Measurements from ENCODE around the gene KCNT1. TPM values are rescaled to one million over a fixed set of nuclear protein-coding genes. Genes with fewer than 3 reads are reported as not detected.

Gene KCNT1
- total RNA-seq = under 1 TPM; 0.05 to 0.28 (median 0.09) TPM
- 1 to 10 TPM in 1 of 2 donors, under 1 TPM in 1; 0.46 to 1.1 TPM for polyA plus RNA-seq

DNA sequence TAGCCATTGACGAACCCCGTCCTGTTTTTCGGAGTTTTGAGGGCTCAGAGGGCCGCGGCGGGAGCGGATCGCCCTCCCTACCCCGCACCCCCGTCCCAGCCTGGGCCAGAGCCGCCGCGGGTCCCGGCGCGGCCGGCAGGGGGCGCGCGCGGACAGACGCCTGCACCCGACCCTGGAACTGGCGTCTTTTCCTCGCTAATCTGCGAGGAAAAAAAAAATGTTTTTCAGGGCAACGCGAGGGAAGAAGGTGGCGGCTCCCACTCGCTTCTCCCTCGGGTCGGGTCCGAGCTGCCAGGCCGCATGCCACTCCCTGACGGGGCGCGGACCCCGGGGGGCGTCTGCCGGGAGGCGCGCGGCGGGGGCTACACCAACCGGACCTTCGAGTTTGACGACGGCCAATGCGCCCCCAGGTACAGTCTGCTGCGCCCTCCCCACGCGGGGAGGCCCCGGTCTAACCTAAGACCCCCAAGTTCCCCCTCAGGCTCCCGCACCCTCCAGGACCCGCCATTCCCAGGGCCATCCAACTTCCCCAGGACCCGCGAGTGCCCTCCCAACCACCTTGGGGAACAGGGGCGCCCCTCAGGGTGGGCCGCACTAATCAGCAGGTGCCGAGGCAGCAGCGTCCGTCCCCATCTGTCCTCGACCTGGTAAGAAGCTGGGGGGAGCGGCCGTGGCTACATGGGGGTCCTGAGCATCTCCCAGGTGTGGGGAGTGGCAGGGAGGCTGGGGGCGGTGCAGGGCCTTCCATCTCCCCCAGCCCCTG, at the start of gene KCNT1:
TSS of gene KCNT1 (plus strand) at position 227 of the 763 bp plus-strand sequence. CDS start at position 301, 74 bp downstream.
- peak in 4 of 6 donors; percentile 18 to 89 (median 59) for DNase-seq

DNA sequence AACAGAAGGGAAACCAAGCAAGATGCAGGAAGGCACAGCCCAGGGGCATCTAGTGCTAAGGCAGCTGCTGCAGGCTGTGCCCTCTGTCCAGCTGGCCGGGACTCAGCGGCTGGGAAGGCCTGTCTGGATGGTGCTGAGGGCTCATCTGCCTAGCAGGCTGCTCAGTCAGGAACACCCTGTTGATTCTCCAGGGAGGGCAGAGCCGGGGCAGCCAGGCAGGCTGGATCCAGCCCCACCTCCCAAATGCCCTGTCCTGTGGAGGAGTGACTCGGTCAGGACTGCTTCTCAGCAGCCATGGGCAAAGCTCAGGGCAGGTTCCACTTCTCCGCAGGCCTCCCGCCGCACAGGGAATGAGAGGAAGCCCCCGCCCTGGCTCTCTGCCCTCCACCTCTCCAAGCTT, 46.7 kb upstream of the KCNT1 start:
- H3K27ac ChIP-seq = no peak overlapping the region
- ATAC-seq (no peak), FAIRE-seq (no peak), DNase-seq (no peak)
- intact Hi-C loops (cut with DNase I) = no loop called here
- WGBS, 2 donors = 63 to 77% methylated on average over 6 to 8 of the region's 8 CpGs
- no peaks in the 10 kb centered on the region for H3K27me3 ChIP-seq
- H3K4me1 ChIP-seq = no peaks in the 10 kb centered on the region
- no peaks in the 10 kb centered on the region for H3K36me3 ChIP-seq
- H3K9me3 ChIP-seq = no peaks in the 10 kb centered on the region
- TF ChIP-seq, protein P1, sequence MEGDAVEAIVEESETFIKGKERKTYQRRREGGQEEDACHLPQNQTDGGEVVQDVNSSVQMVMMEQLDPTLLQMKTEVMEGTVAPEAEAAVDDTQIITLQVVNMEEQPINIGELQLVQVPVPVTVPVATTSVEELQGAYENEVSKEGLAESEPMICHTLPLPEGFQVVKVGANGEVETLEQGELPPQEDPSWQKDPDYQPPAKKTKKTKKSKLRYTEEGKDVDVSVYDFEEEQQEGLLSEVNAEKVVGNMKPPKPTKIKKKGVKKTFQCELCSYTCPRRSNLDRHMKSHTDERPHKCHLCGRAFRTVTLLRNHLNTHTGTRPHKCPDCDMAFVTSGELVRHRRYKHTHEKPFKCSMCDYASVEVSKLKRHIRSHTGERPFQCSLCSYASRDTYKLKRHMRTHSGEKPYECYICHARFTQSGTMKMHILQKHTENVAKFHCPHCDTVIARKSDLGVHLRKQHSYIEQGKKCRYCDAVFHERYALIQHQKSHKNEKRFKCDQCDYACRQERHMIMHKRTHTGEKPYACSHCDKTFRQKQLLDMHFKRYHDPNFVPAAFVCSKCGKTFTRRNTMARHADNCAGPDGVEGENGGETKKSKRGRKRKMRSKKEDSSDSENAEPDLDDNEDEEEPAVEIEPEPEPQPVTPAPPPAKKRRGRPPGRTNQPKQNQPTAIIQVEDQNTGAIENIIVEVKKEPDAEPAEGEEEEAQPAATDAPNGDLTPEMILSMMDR (IDR thresholded peaks at IDR 0.05) = no peak
- H3K4me3 ChIP-seq = no peak overlapping the region

More for the DNA sequence above, at the start of gene KCNT1:
- Histone ChIP-seq H3K36me3 (no peaks in the 10 kb centered on the region), H3K27me3 (peaks cover 0 to 5% (median 0%) of the 10 kb centered on the region in 4 donors), H3K27ac (no peak within 1 kb of the TSS), H3K9me3 (no peaks in the 10 kb centered on the region), H3K4me3 (peak within 1 kb of the TSS in 1 of 4 donors; percentile 18), H3K4me1 (no peaks in the 10 kb centered on the region)
- WGBS, 2 donors = 9 to 10% methylated on average over 64 to 66 of the region's 66 CpGs
- intact Hi-C loops (cut with DNase I) = no loop called here
- ATAC-seq (peak; percentile 69 to 84 (median 79)), FAIRE-seq (no peak)
- TF ChIP-seq, protein P1 (IDR thresholded peaks at IDR 0.05) = peak; percentile 84 to 94 (median 91)

DNA sequence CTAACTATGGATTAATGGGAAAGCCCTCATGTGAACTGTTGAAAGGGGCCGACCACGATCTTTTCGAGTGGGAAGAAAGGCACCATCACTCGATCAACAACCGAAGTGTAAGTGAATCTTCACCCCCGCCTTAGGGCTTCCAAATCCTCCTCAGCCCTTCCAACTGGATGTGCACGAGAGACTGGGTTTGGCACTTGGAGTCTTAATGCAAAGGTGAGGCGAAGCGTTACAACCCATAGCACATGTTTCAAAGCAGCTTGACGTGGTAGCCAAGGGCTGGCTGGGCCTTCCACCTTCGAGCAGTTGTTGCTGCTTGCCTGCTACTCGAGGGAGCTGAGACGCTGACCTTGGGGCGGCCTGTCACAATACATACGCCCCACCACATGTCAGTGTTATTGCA, 44.6 kb upstream of the KCNT1 start:
- WGBS, 2 donors = 64 to 74% methylated on average over 15 of the region's 15 CpGs
- no peak for FAIRE-seq
- no peak for ATAC-seq

DNA sequence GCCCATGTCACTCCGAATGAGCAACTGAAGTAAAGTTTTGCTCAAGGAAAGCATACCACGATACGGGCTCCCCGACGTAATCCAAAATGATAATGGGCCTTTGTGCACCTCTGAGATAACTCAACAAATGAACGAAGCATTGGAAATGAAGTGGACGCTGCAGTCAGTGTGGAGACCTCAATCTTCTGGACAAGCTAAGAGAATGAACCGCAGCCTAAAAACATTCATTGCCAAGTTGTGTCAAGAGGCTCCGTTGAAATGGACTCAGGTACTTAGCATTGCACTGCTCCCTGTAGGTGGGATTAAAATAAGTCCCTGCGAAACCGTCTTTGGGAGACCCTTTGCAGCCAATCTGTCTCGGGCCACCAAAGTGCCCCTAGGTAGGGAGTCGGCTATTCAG, 42.7 kb upstream of the KCNT1 start:
- H3K36me3 ChIP-seq = no peaks in the 10 kb centered on the region
- intact Hi-C loops (cut with DNase I) = no loop called here
- H3K27ac ChIP-seq = no peak overlapping the region
- H3K27me3 ChIP-seq = no peaks in the 10 kb centered on the region
- FAIRE-seq (no peak), ATAC-seq (no peak), DNase-seq (no peak)
- H3K4me1 ChIP-seq = no peaks in the 10 kb centered on the region
- no peaks in the 10 kb centered on the region for H3K9me3 ChIP-seq
- TF ChIP-seq, protein P1 (IDR thresholded peaks at IDR 0.05) = no peak
- 75 to 85% methylated on average over 13 of the region's 13 CpGs for WGBS, 2 donors
- no peak overlapping the region for H3K4me3 ChIP-seq

More for the DNA sequence above, 44.6 kb upstream of the KCNT1 start:
- no peak for DNase-seq
- Histone ChIP-seq H3K4me1 (no peaks in the 10 kb centered on the region), H3K27ac (no peak overlapping the region), H3K4me3 (no peak overlapping the region), H3K36me3 (no peaks in the 10 kb centered on the region), H3K27me3 (no peaks in the 10 kb centered on the region), H3K9me3 (no peaks in the 10 kb centered on the region)
- TF ChIP-seq, protein P1 (IDR thresholded peaks at IDR 0.05) = no peak
- intact Hi-C loops (cut with DNase I) = no loop called here

DNA sequence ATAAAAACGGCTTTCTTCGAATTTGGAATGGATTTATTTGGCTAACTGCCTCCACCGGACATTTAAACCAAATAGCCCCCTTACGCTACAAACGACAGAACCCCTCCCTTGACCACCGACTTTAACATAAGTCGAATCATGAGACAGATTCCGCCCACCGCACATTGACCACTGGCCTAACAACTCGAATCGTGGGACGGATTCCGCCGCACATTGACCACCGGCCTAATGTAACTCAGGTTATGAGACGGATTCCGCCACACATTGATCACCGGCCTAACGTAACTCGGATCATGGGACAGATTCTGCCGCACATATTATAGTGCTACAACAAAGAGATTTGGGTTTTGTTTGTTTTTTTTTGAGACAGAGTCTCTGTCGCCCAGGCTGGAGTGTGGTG, 41.6 kb upstream of the KCNT1 start:
- no peak overlapping the region for H3K4me3 ChIP-seq
- H3K4me1 ChIP-seq = no peaks in the 10 kb centered on the region
- no peaks in the 10 kb centered on the region for H3K9me3 ChIP-seq
- intact Hi-C loops (cut with DNase I) = no loop called here
- ATAC-seq (no peak), FAIRE-seq (no peak), DNase-seq (no peak)
- no peak overlapping the region for H3K27ac ChIP-seq
- no peaks in the 10 kb centered on the region for H3K27me3 ChIP-seq
- WGBS, 2 donors = 84 to 86% methylated on average over 22 of the region's 22 CpGs
- TF ChIP-seq, protein P1 (IDR thresholded peaks at IDR 0.05) = no peak
- no peaks in the 10 kb centered on the region for H3K36me3 ChIP-seq

All from pancreas (tissue), 10 donors.